ENCODE data around the gene SFSWAP.
"Not testable (repeated sequence)": the region's sequence is repeated elsewhere in the genome, so short reads cannot be mapped to it uniquely, and the experiment has no call there.

Gene SFSWAP

GRCh38 chr12:131680392-131681256 is 30.3 kb upstream of the SFSWAP start:
- not testable (repeated sequence) for DNase-seq

GRCh38 chr12:131681257-131681620 is 29.7 kb upstream of the SFSWAP start:
- no peak for DNase-seq

- DNase-seq, result not testable (repeated sequence)
These were observed 29.0 kb upstream of the SFSWAP start for GRCh38 chr12:131681746-131682509.

- no peak for DNase-seq
These were observed 28.4 kb upstream of the SFSWAP start for GRCh38 chr12:131682510-131682895.

- no peak for DNase-seq
These were observed 27.4 kb upstream of the SFSWAP start for GRCh38 chr12:131683266-131684014.

GRCh38 chr12:131684015-131684725 is 26.7 kb upstream of the SFSWAP start:
- no peak for DNase-seq

- no peak for DNase-seq
These were observed 23.4 kb upstream of the SFSWAP start for GRCh38 chr12:131687346-131688125.

GRCh38 chr12:131688131-131688844 is 22.6 kb upstream of the SFSWAP start:
- DNase-seq, result no peak

- no peak for DNase-seq
These were observed 22.1 kb upstream of the SFSWAP start for GRCh38 chr12:131688845-131689154.

GRCh38 chr12:131690320-131690719 is 20.6 kb upstream of the SFSWAP start:
- DNase-seq, result no peak

GRCh38 chr12:131692431-131692830 is 18.5 kb upstream of the SFSWAP start:
- DNase-seq, result no peak

- no peak for DNase-seq
These were observed 17.7 kb upstream of the SFSWAP start for GRCh38 chr12:131693149-131693548.

- no peak for DNase-seq
These were observed 16.6 kb upstream of the SFSWAP start for GRCh38 chr12:131694116-131694838.

GRCh38 chr12:131695968-131696367 is 14.9 kb upstream of the SFSWAP start:
- DNase-seq, result no peak

- no peak for DNase-seq
These were observed 12.6 kb upstream of the SFSWAP start for GRCh38 chr12:131698286-131698685.

- peak; percentile 10 for DNase-seq
These were observed 11.5 kb upstream of the SFSWAP start for GRCh38 chr12:131699434-131699833.

GRCh38 chr12:131700271-131700670 is 10.6 kb upstream of the SFSWAP start:
- no peak for DNase-seq

- DNase-seq, result no peak
These were observed 9.0 kb upstream of the SFSWAP start for GRCh38 chr12:131701705-131702572.

GRCh38 chr12:131702573-131702877 is 8.4 kb upstream of the SFSWAP start:
- no peak for DNase-seq

GRCh38 chr12:131703161-131703560 is 7.7 kb upstream of the SFSWAP start:
- no peak for DNase-seq
